HL-60 (cell line): Measurements from ENCODE around the gene MSH4.

ENCODE experiments used
- DNase-seq, 2 experiments: peaks; one replicate each; pipeline ENCODE4 v3.0.0-alpha.2; 2010 to 2020; ENCODE audit warnings: low read depth in 1 of 2, low spot score in 1 of 2
- H3K27ac ChIP-seq: fragments of 250-450 bp; sonication (Bioruptor Pico); replicated peaks from 2 replicates; pipeline ENCODE4 v1.5.1; 2020; ENCODE audit warnings: mild to moderate bottlenecking, moderate library complexity
- H3K27me3 ChIP-seq: fragments of 250-450 bp; sonication (Bioruptor Pico); 2 replicates; pipeline ENCODE4 v1.5.1; 2021; ENCODE audit warnings: mild to moderate bottlenecking, moderate library complexity; ENCODE audit not compliant: insufficient read depth, poor library complexity, severe bottlenecking
- H3K4me3 ChIP-seq: replicated peaks from 2 replicates; pipeline ENCODE4 v1.5.1; 2011; ENCODE audit warnings: mild to moderate bottlenecking, control low read depth, low read length; ENCODE audit not compliant: insufficient read depth
- CTCF ChIP-seq: IDR thresholded peaks from one replicate; pipeline ENCODE4 v1.5.1; 2011; ENCODE audit warnings: low read length, control low read depth, inconsistent platforms; ENCODE audit not compliant: insufficient read depth
- GABPA ChIP-seq: IDR thresholded peaks from 2 replicates; pipeline ENCODE4 v1.6.1; 2012; ENCODE audit warnings: low read depth
- POLR2AphosphoS5 ChIP-seq: IDR thresholded peaks from 2 replicates; pipeline ENCODE4 v1.6.1; 2012; ENCODE audit warnings: low read depth
- SPI1 ChIP-seq: IDR thresholded peaks from 2 replicates; pipeline ENCODE4 v1.6.1; 2012; ENCODE audit warnings: low read depth, mild to moderate bottlenecking, borderline replicate concordance
- TF ChIP-seq, protein P1 (sequence below): IDR thresholded peaks from 2 replicates; pipeline ENCODE4 v1.6.1; 2012; ENCODE audit warnings: low read depth; ENCODE audit not compliant: insufficient replicate concordance

MSH4 gene

GRCh38 chr1:75901371-75901770 lies 104.7 kb downstream of the MSH4 start:
- no peak overlapping the region for H3K4me3 ChIP-seq
- no peak overlapping the region for H3K27ac ChIP-seq
- H3K27me3 ChIP-seq = no peaks in the 10 kb centered on the region
- TF ChIP-seq, protein P1, sequence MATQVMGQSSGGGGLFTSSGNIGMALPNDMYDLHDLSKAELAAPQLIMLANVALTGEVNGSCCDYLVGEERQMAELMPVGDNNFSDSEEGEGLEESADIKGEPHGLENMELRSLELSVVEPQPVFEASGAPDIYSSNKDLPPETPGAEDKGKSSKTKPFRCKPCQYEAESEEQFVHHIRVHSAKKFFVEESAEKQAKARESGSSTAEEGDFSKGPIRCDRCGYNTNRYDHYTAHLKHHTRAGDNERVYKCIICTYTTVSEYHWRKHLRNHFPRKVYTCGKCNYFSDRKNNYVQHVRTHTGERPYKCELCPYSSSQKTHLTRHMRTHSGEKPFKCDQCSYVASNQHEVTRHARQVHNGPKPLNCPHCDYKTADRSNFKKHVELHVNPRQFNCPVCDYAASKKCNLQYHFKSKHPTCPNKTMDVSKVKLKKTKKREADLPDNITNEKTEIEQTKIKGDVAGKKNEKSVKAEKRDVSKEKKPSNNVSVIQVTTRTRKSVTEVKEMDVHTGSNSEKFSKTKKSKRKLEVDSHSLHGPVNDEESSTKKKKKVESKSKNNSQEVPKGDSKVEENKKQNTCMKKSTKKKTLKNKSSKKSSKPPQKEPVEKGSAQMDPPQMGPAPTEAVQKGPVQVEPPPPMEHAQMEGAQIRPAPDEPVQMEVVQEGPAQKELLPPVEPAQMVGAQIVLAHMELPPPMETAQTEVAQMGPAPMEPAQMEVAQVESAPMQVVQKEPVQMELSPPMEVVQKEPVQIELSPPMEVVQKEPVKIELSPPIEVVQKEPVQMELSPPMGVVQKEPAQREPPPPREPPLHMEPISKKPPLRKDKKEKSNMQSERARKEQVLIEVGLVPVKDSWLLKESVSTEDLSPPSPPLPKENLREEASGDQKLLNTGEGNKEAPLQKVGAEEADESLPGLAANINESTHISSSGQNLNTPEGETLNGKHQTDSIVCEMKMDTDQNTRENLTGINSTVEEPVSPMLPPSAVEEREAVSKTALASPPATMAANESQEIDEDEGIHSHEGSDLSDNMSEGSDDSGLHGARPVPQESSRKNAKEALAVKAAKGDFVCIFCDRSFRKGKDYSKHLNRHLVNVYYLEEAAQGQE = no peak
- TF ChIP-seq SPI1 (no peak), CTCF (no peak), GABPA (no peak), POLR2AphosphoS5 (no peak)
- DNase-seq = no peak

DNA sequence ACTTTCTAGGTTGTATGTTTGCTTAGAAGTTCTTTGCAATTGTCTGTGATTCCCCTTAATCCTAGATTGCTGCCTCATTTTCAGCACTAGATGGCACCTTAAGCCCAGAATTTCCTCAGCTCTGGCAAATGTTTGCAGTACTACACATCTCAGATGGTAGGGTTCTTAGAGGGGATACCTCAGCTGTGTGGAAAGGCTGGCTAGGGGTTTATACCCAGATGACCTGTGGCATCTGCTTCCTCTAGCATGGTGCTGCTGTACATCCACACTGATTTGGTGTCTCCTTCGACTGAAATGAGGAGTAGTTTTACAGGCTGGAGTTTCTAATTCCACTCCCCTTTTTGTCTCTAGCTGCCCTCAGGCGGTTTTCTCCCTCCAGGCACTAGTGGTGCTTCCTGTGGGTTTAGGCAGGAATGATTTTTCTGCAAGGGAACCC lies 112.1 kb downstream of the MSH4 start:
- Histone ChIP-seq H3K4me3 (no peak overlapping the region), H3K27me3 (no peaks in the 10 kb centered on the region), H3K27ac (no peak overlapping the region)
- peak in 1 of 2 experiments; percentile 48 for DNase-seq
- TF ChIP-seq CTCF (peak; percentile 69), SPI1 (no peak)

GRCh38 chr1:75916834-75917233 lies 120.2 kb downstream of the MSH4 start:
- no peak for DNase-seq
- Histone ChIP-seq H3K4me3 (no peak overlapping the region), H3K27me3 (no peaks in the 10 kb centered on the region), H3K27ac (no peak overlapping the region)
- TF ChIP-seq CTCF = no peak
- TF ChIP-seq SPI1 = no peak
- TF ChIP-seq POLR2AphosphoS5 = no peak
- TF ChIP-seq GABPA = no peak
- TF ChIP-seq, protein P1 = no peak

- Histone ChIP-seq H3K27ac (no peak overlapping the region), H3K4me3 (no peak overlapping the region), H3K27me3 (no peaks in the 10 kb centered on the region)
- TF ChIP-seq, protein P1 = no peak
- TF ChIP-seq SPI1 (no peak), CTCF (no peak), POLR2AphosphoS5 (no peak), GABPA (no peak)
- no peak for DNase-seq
Observed at GRCh38 chr1:75922698-75923097, 126.0 kb downstream of the MSH4 start.
